NCI-H446 treated with DMSO at 0.1 percent for 48 hours (cell line): ENCODE results near the gene KRTAP10-12.

Experiments
- DNase-seq: peaks from one replicate; lab custom pipeline; 2025; lab: John Stamatoyannopoulos, UW

The KRTAP10-12 gene

DNA sequence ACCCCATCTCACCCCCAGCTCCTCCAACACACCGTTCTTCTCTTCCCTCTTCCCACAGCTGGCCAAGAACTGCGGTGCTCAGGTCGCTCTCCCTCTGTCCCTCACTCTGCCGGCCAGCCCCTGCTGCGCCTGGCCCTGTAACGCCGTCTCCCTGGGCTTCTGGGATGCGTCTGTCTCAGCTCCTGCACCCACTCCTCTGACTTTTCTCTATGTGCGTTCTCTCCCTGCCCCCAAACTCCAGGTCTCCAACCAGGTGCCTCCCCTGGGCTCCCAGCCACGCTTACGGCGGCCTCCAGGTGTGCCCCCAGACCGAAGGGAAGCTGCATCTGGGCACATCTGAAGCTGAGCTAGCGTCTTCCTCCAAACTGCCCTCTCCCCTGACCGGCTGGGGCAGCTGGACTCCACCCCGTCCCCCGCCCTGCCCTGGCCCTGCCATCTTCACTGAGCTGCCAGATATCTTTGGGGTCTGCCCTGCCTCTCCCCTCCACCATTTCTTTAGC is 2.6 kb downstream of the KRTAP10-12 start:
- DNase-seq = no peak

DNA sequence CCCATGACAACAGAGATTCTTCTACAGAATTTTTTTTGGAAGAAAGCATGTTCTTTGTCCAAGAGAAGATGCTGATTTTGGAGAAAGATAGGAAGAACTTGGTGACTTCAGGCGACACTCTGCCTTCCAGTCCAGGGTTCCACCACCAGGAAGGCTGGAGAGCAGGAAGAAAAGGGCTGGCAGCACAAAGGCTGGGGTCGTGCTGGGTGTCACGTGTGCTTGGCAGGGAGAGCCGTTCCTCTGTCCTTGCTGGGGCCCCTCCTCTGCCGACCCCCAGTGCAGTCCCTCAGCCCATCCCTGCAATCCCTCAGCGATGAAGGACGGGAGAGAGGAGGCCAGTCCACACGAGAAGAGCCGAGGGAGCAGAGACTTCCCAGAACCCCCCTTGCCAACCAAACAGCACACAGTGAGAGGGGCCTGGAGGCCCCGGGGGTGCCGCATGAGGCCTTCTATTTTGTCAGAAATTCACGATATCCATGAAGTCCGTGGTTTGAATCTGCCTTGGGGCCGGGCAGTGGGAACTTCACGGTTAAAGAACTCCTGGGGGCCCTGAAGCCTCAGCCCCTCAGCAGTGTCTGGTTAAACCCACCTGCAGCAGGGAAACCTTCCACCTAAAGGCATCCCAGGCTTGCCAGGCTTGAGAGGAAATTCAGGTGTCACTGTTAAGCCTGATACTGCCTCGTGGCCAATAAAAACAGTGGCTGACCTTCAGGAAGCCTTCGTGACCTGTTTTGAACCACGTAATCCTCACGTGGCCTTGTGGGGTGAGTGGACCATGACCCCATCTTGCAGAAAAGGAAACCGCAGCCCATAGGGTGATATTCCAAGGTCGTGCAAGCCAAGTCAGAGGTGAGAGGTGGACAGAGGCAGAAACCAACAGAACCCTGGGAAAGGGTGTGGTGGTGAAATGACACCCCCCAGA is 3.4 kb downstream of the KRTAP10-12 start:
- DNase-seq = no peak

DNA sequence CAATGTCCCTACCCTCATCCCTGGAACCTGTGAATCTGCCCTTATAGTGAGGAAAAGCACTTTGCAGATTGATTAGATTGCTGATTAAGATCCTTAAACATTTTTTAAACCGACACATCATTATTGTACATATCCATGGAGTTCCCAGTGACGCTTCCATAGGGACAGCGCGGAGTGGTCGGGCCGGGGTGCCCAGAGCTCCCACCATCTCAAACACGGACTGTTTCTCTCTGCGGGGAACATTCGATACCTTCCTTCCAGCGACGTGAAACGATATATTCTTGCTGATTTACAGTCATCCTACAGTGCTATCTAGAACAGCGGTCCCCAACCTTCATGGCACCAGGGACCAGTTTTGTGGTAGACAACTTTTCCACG is 4.0 kb downstream of the KRTAP10-12 start:
- DNase-seq = no peak

DNA sequence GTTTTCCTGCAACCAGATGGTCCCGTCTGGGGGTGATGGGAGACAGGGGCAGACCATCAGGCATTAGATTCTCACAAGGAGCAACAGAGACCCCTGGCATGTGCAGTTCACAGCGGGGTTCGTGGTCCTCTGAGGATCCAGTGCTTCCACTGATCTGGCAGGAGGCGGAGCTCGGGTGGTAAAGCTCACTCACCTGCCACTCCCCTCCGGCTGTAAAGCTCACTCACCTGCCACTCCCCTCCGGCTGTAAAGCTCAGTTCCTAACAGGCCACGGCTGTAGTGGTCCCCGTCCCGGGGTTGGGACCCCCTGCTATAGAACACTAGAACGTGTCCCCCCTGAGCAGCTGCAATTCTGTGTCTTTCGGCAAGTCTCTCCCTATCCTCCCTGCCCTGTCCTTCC is 4.6 kb downstream of the KRTAP10-12 start:
- DNase-seq = no peak

DNA sequence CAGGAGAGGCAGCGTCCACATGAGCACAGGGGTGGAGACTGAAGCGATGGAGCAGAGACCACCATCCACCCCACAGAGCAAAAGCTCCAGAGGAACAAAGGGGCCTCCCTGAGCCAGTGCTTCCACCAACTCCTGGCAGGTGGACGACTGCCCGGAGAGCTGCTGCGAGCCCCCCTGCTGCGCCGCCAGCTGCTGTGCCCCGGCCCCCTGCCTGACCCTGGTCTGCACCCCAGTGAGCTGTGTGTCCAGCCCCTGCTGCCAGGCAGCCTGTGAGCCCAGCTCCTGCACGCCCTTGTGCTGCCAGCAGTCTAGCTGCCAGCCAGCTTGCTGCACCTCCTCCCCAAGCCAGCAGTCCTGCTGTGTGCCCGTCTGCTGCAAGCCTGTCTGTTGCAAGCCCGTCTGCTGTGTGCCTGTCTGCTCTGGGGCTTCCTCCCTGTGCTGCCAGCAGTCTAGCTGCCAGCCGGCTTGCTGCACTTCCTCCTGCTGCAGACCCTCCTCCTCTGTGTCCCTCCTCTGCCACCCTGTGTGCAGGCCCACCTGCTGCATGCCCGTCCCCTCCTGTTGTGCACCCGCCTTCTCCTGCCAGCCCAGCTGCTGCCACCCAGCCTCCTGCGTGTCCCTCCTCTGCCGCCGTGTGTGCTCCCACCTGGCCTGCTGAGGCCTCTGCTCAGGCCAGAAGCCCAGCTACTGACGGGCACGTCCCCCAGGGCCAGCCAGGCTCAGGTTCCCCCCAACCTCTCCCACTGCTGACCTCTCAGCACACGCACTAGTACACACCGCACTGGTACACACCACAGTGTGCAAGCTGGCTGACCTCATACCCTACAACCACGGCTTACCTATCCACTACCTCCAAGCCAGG is 5.4 kb downstream of the KRTAP10-12 start:
- peak; percentile 63 for DNase-seq

DNA sequence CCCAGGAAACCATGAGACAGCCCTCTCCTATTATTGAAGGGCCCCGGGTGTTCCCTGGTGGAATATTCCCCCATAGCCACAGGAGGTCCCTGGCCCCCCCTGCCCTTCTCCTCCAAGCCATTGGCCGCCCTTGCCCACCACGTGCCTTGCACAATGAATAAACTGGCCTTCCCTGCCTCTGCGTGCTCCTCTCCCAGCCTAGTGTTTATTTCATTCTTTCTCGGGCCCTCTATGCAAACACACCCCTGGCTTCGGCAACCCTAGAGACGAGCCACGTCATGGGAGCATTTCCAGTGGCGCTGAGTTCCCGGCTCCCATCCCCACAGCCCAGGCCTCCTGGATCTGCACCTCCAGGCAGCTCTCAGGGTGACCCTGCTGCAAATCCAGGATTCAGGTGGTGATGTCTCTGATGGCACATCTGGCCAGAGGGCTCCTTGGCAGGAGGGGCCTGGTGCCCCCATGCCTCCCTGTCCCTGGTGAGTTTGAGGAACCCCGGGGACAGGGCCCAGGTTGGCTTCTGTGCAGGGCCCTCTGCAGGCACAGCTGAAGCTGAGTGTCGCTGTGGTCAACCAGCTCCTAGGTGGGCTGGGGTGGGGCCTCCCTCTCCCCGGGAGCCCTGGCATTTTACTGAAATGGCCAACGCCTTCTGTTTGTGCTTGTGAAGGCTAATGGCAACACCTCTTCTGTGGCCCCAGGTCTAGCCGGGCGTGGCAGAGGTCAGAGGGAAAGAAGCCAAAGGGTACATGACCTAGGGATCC is 6.2 kb downstream of the KRTAP10-12 start:
- DNase-seq = no peak

DNA sequence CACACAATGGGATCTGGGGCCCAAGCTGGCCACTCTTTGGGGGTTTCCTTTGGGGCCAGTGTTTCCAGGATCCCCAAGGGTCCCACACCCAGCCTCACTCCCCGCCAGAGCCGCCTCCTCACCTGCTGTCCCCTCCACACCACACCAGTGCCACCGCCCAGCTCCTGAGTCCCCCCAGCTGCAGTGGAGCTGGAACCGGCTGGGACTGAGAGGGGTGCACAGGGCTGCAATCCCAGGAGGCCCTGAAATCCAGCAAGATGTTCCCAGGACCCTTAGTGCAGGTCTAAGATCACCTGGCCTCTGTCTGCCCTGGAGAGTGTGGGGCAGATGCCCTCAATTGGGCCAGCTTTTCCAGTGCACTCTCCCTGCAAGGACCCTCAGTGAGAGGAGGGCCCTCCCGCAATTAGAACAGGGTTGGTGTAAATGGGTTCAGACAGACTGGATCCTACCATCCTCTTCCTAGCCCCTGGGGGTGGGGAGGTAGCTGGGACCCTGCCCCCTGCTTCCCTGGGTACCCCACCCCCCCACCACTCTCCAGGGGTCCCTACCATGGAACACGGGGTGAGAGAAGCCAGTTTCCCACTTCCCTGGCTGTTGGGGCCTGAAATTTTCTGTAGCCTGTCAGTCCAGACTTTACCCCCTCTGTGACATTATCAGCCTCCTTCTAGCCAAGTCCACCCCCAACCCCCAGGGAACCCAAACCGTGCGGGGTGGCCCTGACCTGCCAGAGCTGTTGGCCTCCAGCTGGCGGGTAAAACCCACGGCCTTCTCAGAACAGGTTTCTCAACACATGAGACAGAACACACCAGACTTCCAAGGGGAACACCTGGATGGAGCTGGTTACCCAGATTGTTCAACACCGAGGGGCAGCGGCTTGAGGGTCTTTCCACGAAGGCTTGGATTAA is 7.0 kb downstream of the KRTAP10-12 start:
- DNase-seq = no peak

DNA sequence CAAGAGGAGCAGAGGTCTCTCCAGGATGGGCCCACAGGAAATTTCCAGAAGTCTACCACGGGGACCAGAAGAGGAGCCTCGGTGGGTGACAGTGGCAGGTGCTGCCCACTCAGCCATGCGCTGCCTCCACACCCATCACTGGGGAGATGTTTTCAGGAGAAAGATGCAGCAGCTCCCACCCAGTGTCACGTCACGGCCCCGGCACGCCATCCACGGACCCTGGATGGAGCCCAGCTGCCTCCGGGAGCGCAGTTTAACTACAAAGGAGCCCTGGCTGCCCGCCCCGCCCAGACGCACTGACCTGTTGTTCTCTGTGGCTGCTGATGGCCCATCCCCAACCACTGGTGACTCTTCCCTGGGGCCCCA is 7.6 kb downstream of the KRTAP10-12 start:
- DNase-seq = no peak

DNA sequence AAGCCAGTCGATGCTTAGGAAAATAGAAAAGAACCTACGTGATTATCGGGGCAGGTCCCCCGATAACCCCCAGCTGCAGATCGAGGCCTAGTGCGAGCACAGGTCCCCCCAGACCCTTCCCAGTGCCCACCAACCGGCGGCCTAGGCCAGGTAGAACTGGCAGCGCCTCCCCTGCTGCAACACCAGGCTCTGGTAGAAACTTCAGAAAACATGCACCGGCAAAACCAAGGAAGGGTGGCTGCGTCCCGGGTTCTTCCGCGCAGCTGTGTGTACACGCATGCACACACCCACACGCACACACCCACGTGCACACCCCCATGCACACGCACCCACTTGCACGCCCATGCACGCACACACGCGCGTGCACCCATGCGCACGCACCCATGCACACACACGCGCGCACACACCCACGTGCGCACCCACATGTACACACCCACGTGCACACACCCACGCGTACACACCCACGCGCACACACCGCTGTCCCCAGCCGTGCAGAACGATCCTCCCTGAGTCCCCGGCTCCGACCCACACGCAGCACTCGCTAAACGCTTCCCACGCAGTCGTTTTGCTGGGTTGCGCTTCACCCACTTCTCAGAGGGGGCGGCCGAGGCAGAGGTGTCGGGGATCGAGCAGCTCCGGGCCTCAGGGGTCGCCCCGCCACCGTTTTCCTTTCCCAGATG is 9.2 kb downstream of the KRTAP10-12 start:
- no peak for DNase-seq

DNA sequence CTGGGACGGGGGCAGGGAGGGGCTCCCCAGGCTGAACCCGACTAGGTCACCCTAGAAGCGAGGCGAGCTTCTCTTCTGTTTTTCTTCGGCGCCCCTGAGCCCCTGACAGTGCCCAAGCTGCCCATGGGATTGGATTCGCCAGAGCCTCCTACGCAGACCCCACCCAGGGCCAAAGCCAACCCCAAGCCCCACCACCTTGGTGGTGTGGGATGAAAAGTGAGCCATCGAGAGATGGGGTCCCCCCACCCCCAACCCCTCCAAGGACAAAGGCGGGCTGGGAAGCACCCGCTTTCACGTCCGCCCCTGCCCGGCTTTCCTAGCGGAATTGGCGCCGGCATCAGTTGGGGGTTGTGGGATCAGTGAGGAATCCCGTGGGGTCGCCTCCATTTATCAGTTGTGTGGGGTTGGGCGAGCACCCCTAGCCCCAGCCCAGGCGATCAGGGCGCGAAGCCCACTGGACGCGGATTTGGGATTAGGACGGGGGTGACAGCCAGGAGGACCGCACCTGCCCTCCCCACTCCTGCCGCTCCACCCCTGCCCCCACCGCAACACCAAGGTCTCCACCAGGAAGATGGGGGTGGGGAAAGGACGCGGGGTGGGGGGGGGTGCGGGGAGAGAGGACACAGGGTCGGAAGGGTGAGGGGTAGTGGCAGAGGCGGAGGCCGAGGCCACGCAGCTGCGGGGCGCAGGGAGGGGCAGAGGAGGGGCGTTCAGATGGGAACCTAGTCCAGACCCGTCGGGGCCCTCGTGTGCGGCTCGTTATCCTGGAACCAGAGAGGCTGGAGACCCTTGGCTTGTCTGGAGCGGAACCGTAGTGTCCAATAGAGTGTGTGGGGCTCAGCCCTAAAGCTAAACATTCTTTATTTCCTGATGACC is 10.0 kb downstream of the KRTAP10-12 start:
- no peak for DNase-seq

DNA sequence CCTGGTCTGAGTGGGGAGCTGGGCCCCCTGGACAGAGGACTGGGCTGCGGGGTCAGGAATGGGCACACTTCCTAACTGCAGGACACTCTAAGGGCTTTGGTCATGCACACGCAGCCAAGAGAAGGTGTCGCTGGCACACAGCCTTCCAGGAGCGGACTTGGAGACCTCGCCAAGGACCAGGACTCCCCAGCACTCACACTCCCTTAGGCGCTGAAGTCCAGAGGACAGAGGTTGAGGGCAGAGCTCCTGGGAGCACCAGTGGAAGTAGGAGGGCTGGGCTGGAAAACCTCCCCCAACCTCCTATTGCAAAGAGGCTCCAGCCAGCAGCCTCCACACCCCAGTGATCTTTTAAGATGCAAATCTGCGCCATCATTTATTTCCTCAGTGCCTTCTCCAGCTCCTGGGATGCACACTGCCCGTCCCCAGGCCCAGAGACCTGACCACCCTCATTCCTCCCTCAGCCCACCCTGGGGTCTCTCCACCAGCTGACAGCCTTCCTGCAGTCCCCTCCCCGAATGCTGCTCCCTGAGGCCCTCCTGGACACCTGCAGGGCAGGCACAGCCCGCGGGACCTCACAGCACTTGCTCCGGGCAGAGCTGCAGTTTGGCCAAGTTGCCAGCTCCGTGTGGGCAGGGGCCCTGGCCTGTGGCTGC is 11.4 kb downstream of the KRTAP10-12 start:
- no peak for DNase-seq

DNA sequence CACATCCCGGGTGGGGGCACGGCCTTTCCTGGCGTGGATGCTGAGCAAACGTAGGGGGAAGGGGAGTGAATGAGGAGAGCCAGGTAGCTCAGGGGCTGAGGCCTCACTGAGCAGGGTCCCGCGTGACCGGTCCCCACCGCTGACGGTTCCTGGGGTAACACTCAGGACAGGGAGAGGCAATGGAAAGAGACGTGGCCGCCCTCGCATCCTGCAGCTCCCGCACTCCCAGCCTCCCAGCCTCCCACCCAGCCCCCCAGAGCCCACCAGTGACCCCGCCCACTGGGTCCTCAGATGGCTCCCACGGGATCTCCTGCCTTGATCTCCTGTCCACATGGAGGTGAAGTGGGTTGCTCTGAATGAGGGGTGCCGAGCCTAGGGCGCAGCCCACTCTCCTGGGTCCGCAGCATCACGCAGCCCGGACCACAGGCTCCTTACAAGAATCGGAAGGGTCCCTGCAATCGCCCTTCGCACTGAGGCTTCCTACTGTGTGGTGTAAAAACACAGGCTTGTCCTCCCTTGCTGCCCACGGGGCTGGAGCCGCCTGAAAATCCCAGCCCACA is 12.0 kb downstream of the KRTAP10-12 start:
- no peak for DNase-seq

DNA sequence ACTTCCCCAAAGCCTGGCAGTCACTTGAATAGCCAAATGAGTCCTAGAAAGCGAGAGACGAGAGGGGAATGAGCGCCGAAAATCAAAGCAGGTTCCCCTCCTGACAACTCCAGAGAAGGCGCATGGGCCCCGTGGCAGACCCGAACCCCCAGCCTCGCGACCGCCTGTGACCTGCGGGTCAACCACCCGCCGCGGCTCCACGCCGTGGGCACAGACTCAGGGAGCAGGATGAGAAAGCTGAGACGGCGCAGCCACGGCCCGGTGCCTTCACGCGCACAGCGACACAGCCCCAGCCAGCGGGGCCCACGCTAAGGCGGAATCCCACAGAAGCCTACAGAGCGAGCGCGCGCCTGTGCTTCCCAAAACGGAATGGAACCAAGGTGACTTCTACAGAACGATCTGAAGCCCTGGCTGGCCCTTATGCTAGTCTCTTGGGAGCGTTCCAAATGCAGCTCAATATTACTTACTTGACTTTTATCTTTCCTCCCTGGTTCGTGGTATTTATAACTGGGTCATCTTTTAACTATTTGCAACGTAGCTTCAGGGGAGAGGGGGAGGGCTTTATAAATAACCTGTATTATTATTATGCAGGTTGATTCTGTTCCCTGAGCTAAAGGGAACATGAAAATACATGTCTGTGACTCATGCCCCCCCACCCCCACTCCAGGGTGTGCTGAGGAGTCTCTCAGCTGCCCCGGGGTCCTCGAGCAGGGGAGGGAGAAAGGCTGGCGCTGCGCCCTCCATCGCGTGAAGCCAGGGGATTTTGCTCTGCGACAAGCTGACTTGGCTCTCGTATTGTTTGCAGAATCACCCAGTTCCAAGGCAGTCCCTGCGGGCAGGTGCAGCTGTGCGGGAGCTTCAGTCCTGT is 12.7 kb downstream of the KRTAP10-12 start:
- DNase-seq = no peak

DNA sequence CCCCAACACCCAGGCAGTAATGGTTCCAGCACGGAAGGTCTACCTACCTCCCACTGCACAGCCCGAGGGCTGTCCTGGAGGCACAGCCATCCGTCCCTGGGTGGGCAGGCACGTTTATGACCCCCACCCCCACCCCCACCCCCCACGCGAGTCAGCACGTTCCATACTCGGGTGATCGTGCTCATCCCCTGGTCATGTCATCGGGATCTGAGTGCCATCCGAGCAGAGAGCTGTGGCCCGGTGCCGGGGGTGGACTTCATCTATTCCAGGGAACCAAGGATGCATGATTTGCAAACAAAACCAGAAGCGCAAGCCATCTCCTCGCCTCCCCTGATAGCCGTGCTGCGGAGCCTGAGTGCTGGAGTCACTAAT is 13.3 kb downstream of the KRTAP10-12 start:
- DNase-seq = no peak

DNA sequence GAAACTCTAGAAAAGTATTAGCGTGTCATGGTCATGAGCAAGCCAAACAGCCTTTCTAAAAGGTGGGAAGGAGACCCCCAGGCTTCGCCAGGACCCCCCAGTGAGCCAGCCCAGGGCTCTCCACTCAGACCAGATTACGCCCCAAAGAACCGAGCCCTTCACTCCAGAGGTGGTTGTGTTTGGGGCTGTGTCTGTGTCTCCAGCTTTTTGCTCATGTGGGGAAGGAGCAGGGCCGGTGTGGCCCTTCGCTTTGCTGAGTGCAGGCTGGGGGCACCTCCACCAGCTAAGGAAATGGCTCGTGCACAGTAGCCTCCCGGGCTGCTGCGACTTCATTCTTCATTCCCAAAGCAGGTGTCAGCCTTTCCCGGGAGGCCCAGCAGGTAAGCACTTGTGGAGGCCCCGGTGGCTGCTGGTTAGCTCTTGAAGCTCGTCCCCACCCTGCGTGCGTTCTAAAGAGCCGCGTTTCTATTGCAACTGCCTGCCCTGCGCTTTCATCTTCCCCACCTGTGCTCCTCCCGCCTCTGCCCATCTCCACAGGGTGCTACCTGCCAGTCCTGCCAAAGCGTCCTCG is 13.9 kb downstream of the KRTAP10-12 start:
- DNase-seq = no peak

DNA sequence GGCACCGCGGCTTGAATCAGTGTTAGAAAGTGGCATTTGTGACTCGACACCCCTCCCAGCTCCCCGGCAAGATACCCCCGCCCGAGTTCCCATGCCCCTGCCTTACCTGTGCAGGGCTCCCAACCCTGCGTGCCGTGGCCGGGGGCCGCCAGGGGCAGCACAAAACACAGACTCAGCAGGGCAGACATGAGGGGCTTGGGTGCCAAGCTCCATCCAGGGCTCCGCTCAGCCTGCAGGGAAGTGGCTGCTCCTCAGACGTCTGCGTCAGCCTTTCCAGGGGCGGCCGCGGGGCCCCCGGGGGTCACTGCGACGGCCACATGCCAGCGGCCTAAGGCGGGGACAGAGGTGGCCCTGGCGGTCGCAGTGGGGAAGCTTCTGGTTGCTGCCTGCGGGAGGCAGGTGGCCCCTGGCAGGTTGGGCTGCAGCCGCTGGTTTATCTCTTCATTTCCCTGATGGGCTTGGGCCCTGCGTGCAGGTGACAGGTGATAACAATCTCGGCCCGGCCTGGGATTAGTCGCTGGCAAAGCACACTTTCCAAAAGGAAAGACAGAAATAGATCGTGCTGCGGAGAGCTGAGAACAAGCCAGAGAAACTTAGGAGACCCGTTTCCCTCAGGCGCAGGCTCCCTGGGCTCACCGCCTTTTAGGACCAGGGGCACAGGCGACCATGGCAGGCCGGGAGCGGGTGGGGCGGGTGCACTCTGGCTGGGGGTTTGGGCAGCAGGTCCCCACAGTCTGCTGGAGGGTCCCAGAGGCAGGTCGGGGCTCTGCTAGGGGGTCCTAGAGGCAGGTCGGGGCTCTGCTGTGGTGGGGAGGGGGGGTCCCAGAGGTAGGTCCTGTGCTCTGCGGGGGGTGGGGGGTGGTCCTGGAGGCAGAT is 14.6 kb downstream of the KRTAP10-12 start, which contains the start of gene TSPEAR:
TSPEAR (minus strand) TSS at position 246 of the 876 bp plus-strand sequence; CDS start at position 188, 58 bp downstream.
- DNase-seq = no peak
